ENCODE results near the gene RASGRP1. TPM values are rescaled to one million over a fixed set of nuclear protein-coding genes. Genes with fewer than 3 reads are reported as not detected.

Gene RASGRP1
- total RNA-seq (1 to 10 TPM in 4 of 6 donors, under 1 TPM in 2; 0.60 to 4.3 (median 1.5) TPM), polyA plus RNA-seq (1 to 10 TPM in 1 of 2 donors, under 1 TPM in 1; 0.76 to 4.7 TPM)

DNA sequence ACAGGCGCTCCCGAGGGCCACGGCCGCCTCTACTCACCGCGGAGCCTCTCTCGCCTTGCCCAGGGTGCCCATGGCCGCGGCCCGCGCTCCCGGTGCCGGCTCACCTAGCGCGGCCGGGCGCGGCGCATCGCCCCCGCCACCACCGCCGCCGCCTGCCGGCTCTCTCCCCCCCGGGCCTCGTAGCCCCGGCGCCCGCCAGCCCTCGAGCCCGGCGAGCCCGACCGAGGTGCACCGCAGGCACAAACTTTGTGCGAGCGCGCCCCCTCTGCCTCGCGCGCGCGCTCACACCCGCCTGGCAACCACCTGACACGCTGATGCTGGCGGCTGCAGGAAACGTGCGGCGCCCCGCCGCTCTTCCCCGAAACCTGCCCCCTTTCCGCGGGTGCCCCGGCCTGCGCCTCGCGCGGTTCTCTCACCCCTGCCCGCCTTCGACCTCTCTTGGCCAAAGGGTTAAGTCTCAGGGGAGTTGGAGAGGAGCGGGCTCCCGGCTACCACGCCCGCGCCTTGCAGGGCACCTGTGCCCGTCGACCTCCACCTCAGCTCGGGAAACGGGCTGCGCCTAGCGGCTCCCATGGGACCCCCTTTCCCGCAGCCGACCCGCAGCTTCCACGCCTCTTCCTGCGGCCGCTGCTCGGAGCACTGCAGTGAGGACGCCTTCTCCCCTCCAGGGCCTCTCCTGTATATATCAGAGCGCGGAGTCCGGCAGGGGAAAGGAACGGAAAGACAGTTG lies at the start of gene RASGRP1:
RASGRP1 (minus strand) TSS at position 258 of the 730 bp plus-strand sequence; CDS start at position 72, 186 bp downstream.
- intact Hi-C loops (cut with DNase I), result loop anchor here in 1 of 3 donors (5.0 kb wide), 2 partner anchors 88 to 118 kb away; no protein-coding TSS in a partner anchor
- Histone ChIP-seq H3K36me3 (no peaks in the 10 kb centered on the region), H3K27ac (peak within 1 kb of the TSS in 3 of 4 donors; percentile 35 to 64 (median 60)), H3K27me3 (no peaks in the 10 kb centered on the region), H3K9me3 (no peaks in the 10 kb centered on the region), H3K4me1 (peaks cover 0 to 3% (median 0%) of the 10 kb centered on the region in 3 donors), H3K4me3 (peak within 1 kb of the TSS; percentile 47 to 78 (median 66))
- 2% methylated on average over 63 to 85 of the region's 85 CpGs for WGBS, 2 donors
- TF ChIP-seq, protein P1, sequence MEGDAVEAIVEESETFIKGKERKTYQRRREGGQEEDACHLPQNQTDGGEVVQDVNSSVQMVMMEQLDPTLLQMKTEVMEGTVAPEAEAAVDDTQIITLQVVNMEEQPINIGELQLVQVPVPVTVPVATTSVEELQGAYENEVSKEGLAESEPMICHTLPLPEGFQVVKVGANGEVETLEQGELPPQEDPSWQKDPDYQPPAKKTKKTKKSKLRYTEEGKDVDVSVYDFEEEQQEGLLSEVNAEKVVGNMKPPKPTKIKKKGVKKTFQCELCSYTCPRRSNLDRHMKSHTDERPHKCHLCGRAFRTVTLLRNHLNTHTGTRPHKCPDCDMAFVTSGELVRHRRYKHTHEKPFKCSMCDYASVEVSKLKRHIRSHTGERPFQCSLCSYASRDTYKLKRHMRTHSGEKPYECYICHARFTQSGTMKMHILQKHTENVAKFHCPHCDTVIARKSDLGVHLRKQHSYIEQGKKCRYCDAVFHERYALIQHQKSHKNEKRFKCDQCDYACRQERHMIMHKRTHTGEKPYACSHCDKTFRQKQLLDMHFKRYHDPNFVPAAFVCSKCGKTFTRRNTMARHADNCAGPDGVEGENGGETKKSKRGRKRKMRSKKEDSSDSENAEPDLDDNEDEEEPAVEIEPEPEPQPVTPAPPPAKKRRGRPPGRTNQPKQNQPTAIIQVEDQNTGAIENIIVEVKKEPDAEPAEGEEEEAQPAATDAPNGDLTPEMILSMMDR (IDR thresholded peaks at IDR 0.05), result peak in 2 of 4 donors; percentile 13 to 18
- FAIRE-seq (no peak), DNase-seq (peak; percentile 64 to 90 (median 70)), ATAC-seq (peak; percentile 87 to 94 (median 92))

- ATAC-seq, result no peak
- Histone ChIP-seq H3K4me3 (no peak overlapping the region), H3K27ac (no peak overlapping the region), H3K36me3 (no peaks in the 10 kb centered on the region), H3K4me1 (no peaks in the 10 kb centered on the region), H3K27me3 (no peaks in the 10 kb centered on the region), H3K9me3 (no peaks in the 10 kb centered on the region)
- WGBS, 2 donors, result 60 to 70% methylated on average over 3 of the region's 3 CpGs
- intact Hi-C loops (cut with DNase I), result no loop called here
- DNase-seq, result no peak
- FAIRE-seq, result no peak
- TF ChIP-seq, protein P1 (IDR thresholded peaks at IDR 0.05), result no peak
Measured at GRCh38 chr15:38613085-38613484, 48.5 kb upstream of the RASGRP1 start.

GRCh38 chr15:38612159-38612863 lies 47.7 kb upstream of the RASGRP1 start:
- Histone ChIP-seq H3K4me3 (no peak overlapping the region), H3K27ac (no peak overlapping the region), H3K27me3 (no peaks in the 10 kb centered on the region), H3K36me3 (no peaks in the 10 kb centered on the region), H3K9me3 (no peaks in the 10 kb centered on the region), H3K4me1 (no peaks in the 10 kb centered on the region)
- ATAC-seq, result no peak
- intact Hi-C loops (cut with DNase I), result no loop called here
- WGBS, 2 donors, result 71 to 80% methylated on average over 6 of the region's 6 CpGs
- DNase-seq, result no peak
- FAIRE-seq, result no peak
- TF ChIP-seq, protein P1 (IDR thresholded peaks at IDR 0.05), result no peak

- no peak for ATAC-seq
- WGBS, 2 donors, result 75 to 83% methylated on average over 4 of the region's 4 CpGs
- no peak for FAIRE-seq
Measured at GRCh38 chr15:38611228-38611627, 46.6 kb upstream of the RASGRP1 start.

More at GRCh38 chr15:38611228-38611627, 46.6 kb upstream of the RASGRP1 start:
- H3K4me1 ChIP-seq, result no peaks in the 10 kb centered on the region
- no peak overlapping the region for H3K27ac ChIP-seq
- no peak overlapping the region for H3K4me3 ChIP-seq
- no peaks in the 10 kb centered on the region for H3K36me3 ChIP-seq
- no peaks in the 10 kb centered on the region for H3K27me3 ChIP-seq
- DNase-seq, result no peak
- TF ChIP-seq, protein P1 (IDR thresholded peaks at IDR 0.05), result no peak
- H3K9me3 ChIP-seq, result no peaks in the 10 kb centered on the region
- intact Hi-C loops (cut with DNase I), result no loop called here
